GM19395 (cell line): ENCODE results near the gene CCDC144A.
"Not testable (repeated sequence)": the region's sequence is repeated elsewhere in the genome, so short reads cannot be mapped to it uniquely, and the experiment has no call there.

ENCODE experiments used
- ATAC-seq: cut with Tn5 transposase; IDR thresholded peaks from one replicate; pipeline ENCODE4 v1.9.1; 2021; ENCODE audit warnings: mild to moderate bottlenecking, moderate library complexity; ENCODE audit not compliant: unreplicated experiment

Gene CCDC144A

GRCh38 chr17:16750515-16750914 lies 60.5 kb downstream of the CCDC144A start:
- not testable (repeated sequence) for ATAC-seq

GRCh38 chr17:16751224-16751923 lies 61.3 kb downstream of the CCDC144A start:
- ATAC-seq = not testable (repeated sequence)

GRCh38 chr17:16751924-16752287 lies 61.9 kb downstream of the CCDC144A start:
- ATAC-seq = not testable (repeated sequence)

GRCh38 chr17:16757520-16757919 lies 67.5 kb downstream of the CCDC144A start:
- ATAC-seq = not testable (repeated sequence)

- not testable (repeated sequence) for ATAC-seq
These were observed 68.1 kb downstream of the CCDC144A start for GRCh38 chr17:16758177-16758576.

- ATAC-seq = not testable (repeated sequence)
These were observed 78.5 kb downstream of the CCDC144A start for GRCh38 chr17:16768290-16769175.

- ATAC-seq = not testable (repeated sequence)
These were observed 82.5 kb downstream of the CCDC144A start for GRCh38 chr17:16772394-16773145.

- not testable (repeated sequence) for ATAC-seq
These were observed 83.1 kb downstream of the CCDC144A start for GRCh38 chr17:16773146-16773522.

GRCh38 chr17:16787851-16788250 lies 97.8 kb downstream of the CCDC144A start:
- not testable (repeated sequence) for ATAC-seq

GRCh38 chr17:16788889-16789536 lies 99.0 kb downstream of the CCDC144A start:
- not testable (repeated sequence) for ATAC-seq

GRCh38 chr17:16789622-16790021 lies 99.6 kb downstream of the CCDC144A start:
- not testable (repeated sequence) for ATAC-seq

GRCh38 chr17:16790313-16790871 lies 100.4 kb downstream of the CCDC144A start:
- ATAC-seq = not testable (repeated sequence)

- not testable (repeated sequence) for ATAC-seq
These were observed 104.2 kb downstream of the CCDC144A start for GRCh38 chr17:16794215-16794614.

GRCh38 chr17:16795894-16796293 lies 105.9 kb downstream of the CCDC144A start:
- ATAC-seq = not testable (repeated sequence)

GRCh38 chr17:16804851-16805250 lies 114.8 kb downstream of the CCDC144A start:
- not testable (repeated sequence) for ATAC-seq

- ATAC-seq = not testable (repeated sequence)
These were observed 116.6 kb downstream of the CCDC144A start for GRCh38 chr17:16806599-16806998.

GRCh38 chr17:16807620-16808019 lies 117.6 kb downstream of the CCDC144A start:
- ATAC-seq = not testable (repeated sequence)

- not testable (repeated sequence) for ATAC-seq
These were observed 120.2 kb downstream of the CCDC144A start for GRCh38 chr17:16810236-16810635.

- not testable (repeated sequence) for ATAC-seq
These were observed 122.1 kb downstream of the CCDC144A start for GRCh38 chr17:16812126-16812525.

GRCh38 chr17:16814439-16814838 lies 124.4 kb downstream of the CCDC144A start:
- ATAC-seq = no peak
